Testis (tissue), 3 donors: Measurements from ENCODE around the gene NHLRC3. TPM values are rescaled to one million over a fixed set of nuclear protein-coding genes. Genes with fewer than 3 reads are reported as not detected.
"Not testable (repeated sequence)": the region's sequence is repeated elsewhere in the genome, so short reads cannot be mapped to it uniquely, and the experiment has no call there.

Experiments used
- DNase-seq: peaks from one replicate; pipeline ENCODE4 v3.0.0-alpha.2; 2019
- H3K27ac ChIP-seq, 2 donors: fragments of 200-600 bp; sonication (generic); one replicate each; pipeline ENCODE4 v1.5.1; 2019
- H3K27me3 ChIP-seq: fragments of 200-600 bp; sonication (generic); one replicate; pipeline ENCODE4 v1.5.1; 2019
- H3K36me3 ChIP-seq: fragments of 200-600 bp; sonication (generic); one replicate; pipeline ENCODE4 v1.5.1; 2017; ENCODE audit warnings: low read depth; ENCODE audit errors: missing control alignments
- H3K4me1 ChIP-seq: fragments of 200-600 bp; sonication (generic); one replicate; pipeline ENCODE4 v1.5.1; 2019
- H3K4me3 ChIP-seq, 2 donors: fragments of 200-600 bp; sonication (generic); one replicate each; pipeline ENCODE4 v1.5.1; 2017 to 2019
- H3K9me3 ChIP-seq: fragments of 200-600 bp; sonication (generic); one replicate; pipeline ENCODE4 v1.5.1; 2017
- CTCF ChIP-seq, 3 experiments: fragments of 450-650 bp in 2 of 3; fragments of 200-600 bp in 1 of 3; sonication (generic) in 1 of 3; IDR thresholded peaks; one replicate each; pipeline ENCODE4 v1.5.1; 2016 to 2019; ENCODE audit warnings: antibody characterized with exemption in 3 of 3, mild to moderate bottlenecking in 2 of 3, moderate library complexity in 1 of 3
- POLR2A ChIP-seq: fragments of 450-650 bp; IDR thresholded peaks from one replicate; pipeline ENCODE4 v1.6.1; 2017; ENCODE audit warnings: antibody characterized with exemption, mild to moderate bottlenecking, moderate library complexity
- WGBS, 2 donors: methylation state at CpG; one replicate each; pipeline ENCODE4 v1.1.5; 2018; 5-methylcytosine and 5-hydroxymethylcytosine counted together
- intact Hi-C: fragments of 100-400 bp; cut with DNase I; formaldehyde crosslinking; loops from one replicate; pipeline ENCODE4 v1.15.1; 2023; ENCODE audit warnings: low total_unique reads
- polyA plus RNA-seq: library from polyadenylated mRNA; stranded (reverse); fragments of 350-450 nt; fragmentation: Illumina TruSeq; extraction: RNeasy Lipid Tissue Mini Kit (QIAGEN cat#74804); gene quantifications from one replicate; pipeline ENCODE4 v1.2.3, GENCODE V29; 2014; ENCODE audit warnings: low read depth, low replicate concordance; ENCODE audit not compliant: insufficient read depth
- total RNA-seq, 2 donors: library from RNA; depleted of rRNA; stranded (reverse); fragments of >200 nt; gene quantifications; one replicate each; pipeline ENCODE4 v1.2.3, GENCODE V29; 2016

The NHLRC3 gene
- total and polyA plus RNA-seq, 3 donors from 2014 or later: 23.2 to 35.6 (median 33.1) TPM

GRCh38 chr13:39058040-39058439 lies 19.8 kb downstream of the NHLRC3 start:
- intact Hi-C loops: no loop called here
- no peak for DNase-seq
- no peak overlapping the region for H3K27ac ChIP-seq
- no peaks in the 10 kb centered on the region for H3K9me3 ChIP-seq
- no peak overlapping the region for H3K4me3 ChIP-seq
- H3K4me1 ChIP-seq: no peaks in the 10 kb centered on the region
- TF ChIP-seq POLR2A (no peak), CTCF (IDR thresholded peaks at IDR 0.05) (no peak)
- no peaks in the 10 kb centered on the region for H3K27me3 ChIP-seq
- H3K36me3 ChIP-seq: no peaks in the 10 kb centered on the region

DNA sequence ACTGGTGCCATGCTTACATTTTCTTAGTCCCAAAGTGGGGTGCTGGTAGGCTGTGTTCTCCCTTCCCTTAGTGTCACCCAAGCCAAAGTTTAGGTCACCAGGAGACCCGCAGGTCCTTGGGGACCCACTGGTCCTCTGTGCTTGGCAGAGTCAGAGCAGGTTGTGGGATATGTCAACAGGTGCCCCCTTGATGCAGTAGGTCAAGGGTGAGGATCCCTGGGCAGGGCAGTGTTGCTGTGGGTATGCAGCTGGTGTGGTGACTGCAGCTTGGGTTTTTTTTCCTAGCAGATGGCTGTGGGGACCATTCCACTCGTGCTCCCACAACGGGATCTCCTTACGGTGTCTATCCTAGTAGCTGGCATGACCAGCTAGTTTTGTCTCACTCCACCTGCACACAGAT lies 23.7 kb downstream of the NHLRC3 start:
- Histone ChIP-seq H3K27ac (no peak overlapping the region), H3K9me3 (no peaks in the 10 kb centered on the region), H3K4me3 (no peak overlapping the region), H3K27me3 (no peaks in the 10 kb centered on the region), H3K4me1 (no peaks in the 10 kb centered on the region), H3K36me3 (no peaks in the 10 kb centered on the region)
- WGBS, 2 donors: 96 to 98% methylated on average over 4 of the region's 4 CpGs
- no peak for TF ChIP-seq CTCF (IDR thresholded peaks at IDR 0.05)
- no peak for TF ChIP-seq POLR2A
- DNase-seq: no peak
- intact Hi-C loops: no loop called here

DNA sequence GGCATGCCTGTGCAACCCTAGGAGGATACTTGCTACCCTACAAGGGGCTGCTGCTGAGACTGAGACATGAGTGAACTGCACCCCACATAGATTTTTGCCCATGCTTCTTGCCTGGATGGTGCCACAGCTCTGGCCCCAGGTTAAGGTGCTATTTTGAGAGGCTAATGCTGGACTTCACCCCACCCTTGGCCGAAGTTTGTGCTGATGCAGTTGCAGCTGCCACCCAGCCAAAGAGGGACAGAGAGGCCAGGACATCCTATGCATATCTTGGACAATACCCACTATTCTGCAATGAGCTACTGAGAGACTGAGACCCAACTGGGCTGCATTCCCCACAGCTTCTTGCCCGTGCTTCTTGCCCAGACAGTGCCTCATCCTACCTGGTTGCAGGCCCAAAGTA lies 34.6 kb downstream of the NHLRC3 start:
- H3K4me1 ChIP-seq: no peaks in the 10 kb centered on the region
- WGBS, 2 donors: 86% methylated on average over 1 to 2 of the region's 2 CpGs
- DNase-seq: no peak
- intact Hi-C loops: no loop called here
- H3K27ac ChIP-seq: no peak overlapping the region
- H3K36me3 ChIP-seq: no peaks in the 10 kb centered on the region
- no peak overlapping the region for H3K4me3 ChIP-seq
- H3K27me3 ChIP-seq: no peaks in the 10 kb centered on the region
- TF ChIP-seq CTCF (IDR thresholded peaks at IDR 0.05) (no peak), POLR2A (no peak)
- no peaks in the 10 kb centered on the region for H3K9me3 ChIP-seq

DNA sequence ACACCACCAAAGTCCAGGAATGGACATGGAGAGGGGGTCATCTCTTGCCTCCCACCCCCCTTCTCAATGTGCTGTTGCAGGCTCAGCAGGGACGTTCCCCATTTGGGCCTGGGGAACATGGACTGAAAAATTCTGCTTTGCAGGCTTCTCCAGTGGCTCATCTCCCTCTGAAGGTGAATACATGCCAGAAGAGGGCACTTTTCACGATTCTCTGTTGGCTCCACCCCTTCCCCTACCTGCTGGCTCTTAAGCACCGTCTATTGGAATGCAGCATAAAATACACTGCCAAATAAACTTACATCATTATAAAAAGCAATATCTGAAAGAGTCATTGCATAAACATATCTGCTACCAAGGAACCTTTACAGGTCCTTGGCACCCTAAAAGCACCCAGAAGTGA lies 35.7 kb downstream of the NHLRC3 start:
- 46 to 65% methylated on average over 3 of the region's 3 CpGs for WGBS, 2 donors
- Histone ChIP-seq H3K27ac (no peak overlapping the region), H3K9me3 (no peaks in the 10 kb centered on the region), H3K4me3 (no peak overlapping the region), H3K4me1 (no peaks in the 10 kb centered on the region), H3K27me3 (no peaks in the 10 kb centered on the region), H3K36me3 (no peaks in the 10 kb centered on the region)
- DNase-seq: no peak
- intact Hi-C loops: no loop called here
- no peak for TF ChIP-seq POLR2A
- TF ChIP-seq CTCF (IDR thresholded peaks at IDR 0.05): no peak

DNA sequence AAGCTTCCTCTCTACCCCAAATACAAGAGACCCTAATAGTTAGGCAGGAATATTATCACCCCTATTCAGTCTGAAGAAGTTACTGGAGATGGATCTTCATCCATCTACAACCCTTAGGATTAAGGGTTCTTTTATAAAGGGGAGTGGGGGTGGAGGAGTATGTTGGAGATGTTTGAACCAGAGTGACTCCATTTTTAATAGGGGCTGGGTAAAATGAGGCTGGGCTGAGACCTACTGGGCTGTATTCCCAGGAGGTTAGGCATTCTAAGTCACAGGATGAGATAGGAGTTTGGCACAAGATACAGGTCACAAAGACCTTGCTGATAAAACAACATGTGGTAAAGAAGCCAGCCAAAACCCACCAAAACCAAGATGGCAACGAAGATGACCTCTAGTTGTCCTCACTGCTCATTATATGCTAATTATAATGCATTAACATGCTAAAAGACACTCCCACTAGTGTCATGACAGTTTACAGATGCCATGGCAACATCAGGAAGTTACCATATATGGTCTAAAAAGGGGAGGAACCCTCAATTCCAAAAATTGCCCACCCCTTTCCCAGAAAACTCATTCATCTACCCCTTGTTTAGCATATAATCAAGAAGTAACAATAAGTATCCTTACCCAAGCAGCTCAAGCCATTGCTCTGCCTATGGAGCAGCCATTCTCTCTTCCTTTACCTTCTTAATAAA lies 48.1 kb downstream of the NHLRC3 start:
- H3K4me3 ChIP-seq, H3K27me3 ChIP-seq, H3K4me1 ChIP-seq, H3K27ac ChIP-seq, intact Hi-C loops, H3K9me3 ChIP-seq, DNase-seq, H3K36me3 ChIP-seq: not testable (repeated sequence)
- WGBS, 2 donors: 67 to 88% methylated on average over 1 of the region's 1 CpG
